Measurements from ENCODE around the gene ASPN. TPM values are rescaled to one million over a fixed set of nuclear protein-coding genes. Genes with fewer than 3 reads are reported as not detected.
A peak's percentile ranks its signal among the peaks of the same experiment; 100 is the strongest.

The ASPN gene
- total RNA-seq, 1 donor from 2014 or later: not detected

DNA sequence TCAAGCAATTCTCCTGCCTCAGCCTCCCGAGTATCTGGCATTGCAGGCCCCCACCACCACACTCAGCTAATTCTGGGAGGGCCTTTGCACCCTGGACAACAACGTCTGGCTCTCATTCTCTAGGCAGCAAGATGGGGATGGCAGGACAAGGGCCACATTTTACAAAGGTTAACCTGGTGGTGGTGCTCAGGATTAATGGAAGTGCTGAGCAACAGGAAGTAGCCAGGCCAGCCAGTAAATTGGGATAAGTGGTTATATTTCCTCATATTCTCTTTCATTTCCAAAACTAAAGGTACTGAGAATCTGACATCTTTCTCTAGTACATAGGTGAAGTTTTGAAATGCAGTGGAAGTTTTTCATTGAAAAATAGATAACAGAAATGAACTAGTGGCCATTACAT is 24.7 kb upstream of the ASPN start:
- DNase-seq (ENCODE audit: low spot score): no peak
- no peaks in the 10 kb centered on the region for H3K27me3 Mint-ChIP-seq (ENCODE audit: unreplicated experiment)
- H3K27ac Mint-ChIP-seq (ENCODE audit: unreplicated experiment): peak overlapping the region; percentile 61
- no peak overlapping the region for H3K4me3 Mint-ChIP-seq (ENCODE audit: unreplicated experiment)
- H3K9me3 Mint-ChIP-seq (ENCODE audit: unreplicated experiment): no peaks in the 10 kb centered on the region
- no peaks in the 10 kb centered on the region for H3K36me3 Mint-ChIP-seq (ENCODE audit: low read depth, unreplicated experiment)
- TF ChIP-seq, protein P1, sequence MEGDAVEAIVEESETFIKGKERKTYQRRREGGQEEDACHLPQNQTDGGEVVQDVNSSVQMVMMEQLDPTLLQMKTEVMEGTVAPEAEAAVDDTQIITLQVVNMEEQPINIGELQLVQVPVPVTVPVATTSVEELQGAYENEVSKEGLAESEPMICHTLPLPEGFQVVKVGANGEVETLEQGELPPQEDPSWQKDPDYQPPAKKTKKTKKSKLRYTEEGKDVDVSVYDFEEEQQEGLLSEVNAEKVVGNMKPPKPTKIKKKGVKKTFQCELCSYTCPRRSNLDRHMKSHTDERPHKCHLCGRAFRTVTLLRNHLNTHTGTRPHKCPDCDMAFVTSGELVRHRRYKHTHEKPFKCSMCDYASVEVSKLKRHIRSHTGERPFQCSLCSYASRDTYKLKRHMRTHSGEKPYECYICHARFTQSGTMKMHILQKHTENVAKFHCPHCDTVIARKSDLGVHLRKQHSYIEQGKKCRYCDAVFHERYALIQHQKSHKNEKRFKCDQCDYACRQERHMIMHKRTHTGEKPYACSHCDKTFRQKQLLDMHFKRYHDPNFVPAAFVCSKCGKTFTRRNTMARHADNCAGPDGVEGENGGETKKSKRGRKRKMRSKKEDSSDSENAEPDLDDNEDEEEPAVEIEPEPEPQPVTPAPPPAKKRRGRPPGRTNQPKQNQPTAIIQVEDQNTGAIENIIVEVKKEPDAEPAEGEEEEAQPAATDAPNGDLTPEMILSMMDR (IDR thresholded peaks at IDR 0.05; ENCODE audit: unreplicated experiment): no peak
- peaks cover 24% of the 10 kb centered on the region for H3K4me1 Mint-ChIP-seq (ENCODE audit: unreplicated experiment)

DNA sequence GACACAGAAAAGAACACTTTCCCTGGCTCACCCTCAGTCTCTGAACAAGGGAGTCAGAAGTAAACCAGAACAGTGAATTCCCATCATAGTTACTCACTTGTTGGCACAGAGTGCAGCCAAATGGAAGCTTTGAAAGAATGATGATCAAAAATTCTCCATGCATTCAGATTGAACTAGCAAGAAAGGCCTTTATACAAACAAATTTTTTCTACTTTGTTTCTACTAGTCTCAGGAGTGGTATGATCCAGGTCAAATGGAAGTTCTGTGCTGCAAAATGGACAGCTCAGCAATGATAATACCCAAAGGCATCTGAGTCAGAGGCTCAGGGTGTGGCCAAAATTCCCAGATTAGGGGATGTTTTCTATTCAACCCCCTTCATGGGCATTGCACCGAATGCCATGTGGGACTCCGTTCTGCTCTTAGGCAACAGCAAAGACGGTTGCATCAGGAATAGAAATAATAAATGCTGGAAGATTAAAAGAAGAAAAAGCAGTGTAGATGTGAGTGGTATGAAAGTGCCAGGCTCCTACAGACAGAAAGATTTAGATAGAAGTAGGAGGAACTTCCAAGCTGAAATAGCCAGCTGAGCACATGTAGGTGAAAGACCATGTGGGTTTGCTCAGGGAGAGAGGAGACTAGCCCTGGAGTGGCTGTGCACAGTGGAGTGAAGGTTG is 24.0 kb upstream of the ASPN start:
- H3K27ac Mint-ChIP-seq (ENCODE audit: unreplicated experiment): no peak overlapping the region
- TF ChIP-seq, protein P1 (IDR thresholded peaks at IDR 0.05; ENCODE audit: unreplicated experiment): no peak
- no peaks in the 10 kb centered on the region for H3K36me3 Mint-ChIP-seq (ENCODE audit: low read depth, unreplicated experiment)
- no peaks in the 10 kb centered on the region for H3K9me3 Mint-ChIP-seq (ENCODE audit: unreplicated experiment)
- no peak overlapping the region for H3K4me3 Mint-ChIP-seq (ENCODE audit: unreplicated experiment)
- peaks cover 23% of the 10 kb centered on the region for H3K4me1 Mint-ChIP-seq (ENCODE audit: unreplicated experiment)
- H3K27me3 Mint-ChIP-seq (ENCODE audit: unreplicated experiment): no peaks in the 10 kb centered on the region
- no peak for DNase-seq (ENCODE audit: low spot score)

GRCh38 chr9:92504881-92505280 is 22.6 kb upstream of the ASPN start:
- H3K4me1 Mint-ChIP-seq (ENCODE audit: unreplicated experiment): peaks cover 22% of the 10 kb centered on the region
- no peak overlapping the region for H3K27ac Mint-ChIP-seq (ENCODE audit: unreplicated experiment)
- no peaks in the 10 kb centered on the region for H3K36me3 Mint-ChIP-seq (ENCODE audit: low read depth, unreplicated experiment)
- TF ChIP-seq, protein P1 (IDR thresholded peaks at IDR 0.05; ENCODE audit: unreplicated experiment): no peak
- no peaks in the 10 kb centered on the region for H3K9me3 Mint-ChIP-seq (ENCODE audit: unreplicated experiment)
- H3K27me3 Mint-ChIP-seq (ENCODE audit: unreplicated experiment): no peaks in the 10 kb centered on the region
- H3K4me3 Mint-ChIP-seq (ENCODE audit: unreplicated experiment): no peak overlapping the region
- no peak for DNase-seq (ENCODE audit: low spot score)

DNA sequence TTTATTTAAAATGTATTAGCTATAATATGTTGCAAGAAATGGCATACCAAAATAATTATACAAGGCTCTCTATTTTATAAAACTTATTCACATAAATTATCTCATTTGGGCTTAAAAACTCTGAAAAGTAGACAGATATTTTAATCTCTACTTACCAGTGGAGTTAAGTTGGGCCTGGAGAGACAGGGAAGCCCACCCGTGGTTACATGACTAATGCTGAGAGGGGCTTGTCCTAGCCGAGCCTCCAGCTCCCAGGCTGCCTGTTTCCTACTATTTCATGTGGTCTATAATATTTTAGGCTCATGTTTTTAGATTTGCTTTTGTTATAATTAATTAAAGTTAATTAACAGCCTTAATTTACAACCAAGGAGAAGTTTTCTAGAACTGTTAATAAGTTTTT is 20.9 kb upstream of the ASPN start:
- H3K27ac Mint-ChIP-seq (ENCODE audit: unreplicated experiment): no peak overlapping the region
- no peaks in the 10 kb centered on the region for H3K27me3 Mint-ChIP-seq (ENCODE audit: unreplicated experiment)
- no peak overlapping the region for H3K4me3 Mint-ChIP-seq (ENCODE audit: unreplicated experiment)
- no peaks in the 10 kb centered on the region for H3K36me3 Mint-ChIP-seq (ENCODE audit: low read depth, unreplicated experiment)
- TF ChIP-seq, protein P1 (IDR thresholded peaks at IDR 0.05; ENCODE audit: unreplicated experiment): no peak
- H3K4me1 Mint-ChIP-seq (ENCODE audit: unreplicated experiment): peaks cover 19% of the 10 kb centered on the region
- no peak for DNase-seq (ENCODE audit: low spot score)
- H3K9me3 Mint-ChIP-seq (ENCODE audit: unreplicated experiment): no peaks in the 10 kb centered on the region

DNA sequence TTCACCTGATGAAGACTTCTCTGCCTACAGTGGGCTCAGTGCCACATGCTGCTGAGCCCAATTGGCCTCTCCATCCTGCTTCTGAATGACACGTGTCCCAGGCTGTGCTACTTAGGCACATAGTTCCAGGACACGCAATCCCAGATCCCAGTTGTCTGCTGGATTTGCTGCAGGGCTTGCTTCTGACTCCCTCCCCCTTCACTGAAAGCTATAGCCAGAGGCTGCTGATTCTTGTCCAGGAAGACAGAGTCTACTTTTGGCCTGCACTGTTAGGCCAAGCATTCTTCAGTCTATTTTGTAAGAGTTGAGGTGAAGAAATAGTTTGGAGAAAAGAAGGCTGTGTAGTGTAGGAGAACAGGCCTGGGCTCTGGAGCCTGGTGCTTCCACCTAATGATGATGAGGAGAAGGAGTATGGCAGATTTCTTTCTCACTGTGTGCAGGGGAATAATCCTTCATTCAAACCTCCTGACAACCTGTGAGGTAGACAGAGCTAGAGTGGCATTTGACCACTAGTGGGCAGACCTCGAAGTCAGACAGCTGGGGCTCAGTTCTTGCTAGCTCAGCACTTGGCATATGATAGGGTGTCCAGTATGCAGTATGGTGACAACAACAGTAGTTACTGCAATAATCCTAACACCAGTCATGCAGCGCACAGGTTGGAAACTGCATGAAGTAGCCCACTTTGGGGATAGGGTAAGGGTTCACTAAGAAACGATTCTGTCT is 19.5 kb upstream of the ASPN start:
- H3K9me3 Mint-ChIP-seq (ENCODE audit: unreplicated experiment): no peaks in the 10 kb centered on the region
- no peak overlapping the region for H3K4me3 Mint-ChIP-seq (ENCODE audit: unreplicated experiment)
- TF ChIP-seq, protein P1 (IDR thresholded peaks at IDR 0.05; ENCODE audit: unreplicated experiment): peak; percentile 59
- no peak overlapping the region for H3K27ac Mint-ChIP-seq (ENCODE audit: unreplicated experiment)
- DNase-seq (ENCODE audit: low spot score): peak; percentile 50
- no peaks in the 10 kb centered on the region for H3K27me3 Mint-ChIP-seq (ENCODE audit: unreplicated experiment)
- H3K4me1 Mint-ChIP-seq (ENCODE audit: unreplicated experiment): peaks cover 7% of the 10 kb centered on the region
- H3K36me3 Mint-ChIP-seq (ENCODE audit: low read depth, unreplicated experiment): no peaks in the 10 kb centered on the region
